ENCODE data around the gene TTLL11.

Gene TTLL11

GRCh38 chr9:122065923-122066629, 27.0 kb downstream of the TTLL11 start:
- DNase-seq (ENCODE audit: low read depth): no peak
- TF ChIP-seq CTCF (IDR thresholded peaks at IDR 0.05; ENCODE audit: control insufficient read depth, extremely low read depth, insufficient read depth): no peak
- no peak overlapping the region for H3K4me3 ChIP-seq (ENCODE audit: low read depth, low read length)

DNA sequence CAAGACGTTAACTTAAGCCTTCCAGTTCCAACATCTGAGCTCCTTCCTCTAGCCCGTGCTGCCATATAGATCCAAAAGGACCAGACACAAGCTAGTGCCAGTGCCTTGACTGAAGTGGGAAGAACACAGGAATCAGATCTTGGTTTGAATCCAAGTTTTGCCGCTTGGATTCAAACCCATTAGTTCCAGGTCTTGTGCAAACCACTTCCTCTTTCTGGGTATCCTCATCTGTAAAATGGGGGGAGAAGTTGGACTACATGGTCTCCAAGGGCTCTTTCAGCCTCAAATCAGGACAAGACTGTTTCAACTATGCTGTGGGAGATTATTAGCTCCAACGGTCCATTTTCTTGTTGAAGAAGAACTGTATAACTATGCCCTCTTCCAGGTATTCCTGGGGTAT, 32.6 kb downstream of the TTLL11 start:
- no peak for TF ChIP-seq CTCF (IDR thresholded peaks at IDR 0.05; ENCODE audit: control insufficient read depth, extremely low read depth, insufficient read depth)
- H3K4me3 ChIP-seq (ENCODE audit: low read depth, low read length): no peak overlapping the region
- DNase-seq (ENCODE audit: low read depth): no peak

- DNase-seq (ENCODE audit: low read depth): no peak
- TF ChIP-seq CTCF (IDR thresholded peaks at IDR 0.05; ENCODE audit: control insufficient read depth, extremely low read depth, insufficient read depth): no peak
- H3K4me3 ChIP-seq (ENCODE audit: low read depth, low read length): no peak overlapping the region
Observed at GRCh38 chr9:122059955-122060324, 33.2 kb downstream of the TTLL11 start.

DNA sequence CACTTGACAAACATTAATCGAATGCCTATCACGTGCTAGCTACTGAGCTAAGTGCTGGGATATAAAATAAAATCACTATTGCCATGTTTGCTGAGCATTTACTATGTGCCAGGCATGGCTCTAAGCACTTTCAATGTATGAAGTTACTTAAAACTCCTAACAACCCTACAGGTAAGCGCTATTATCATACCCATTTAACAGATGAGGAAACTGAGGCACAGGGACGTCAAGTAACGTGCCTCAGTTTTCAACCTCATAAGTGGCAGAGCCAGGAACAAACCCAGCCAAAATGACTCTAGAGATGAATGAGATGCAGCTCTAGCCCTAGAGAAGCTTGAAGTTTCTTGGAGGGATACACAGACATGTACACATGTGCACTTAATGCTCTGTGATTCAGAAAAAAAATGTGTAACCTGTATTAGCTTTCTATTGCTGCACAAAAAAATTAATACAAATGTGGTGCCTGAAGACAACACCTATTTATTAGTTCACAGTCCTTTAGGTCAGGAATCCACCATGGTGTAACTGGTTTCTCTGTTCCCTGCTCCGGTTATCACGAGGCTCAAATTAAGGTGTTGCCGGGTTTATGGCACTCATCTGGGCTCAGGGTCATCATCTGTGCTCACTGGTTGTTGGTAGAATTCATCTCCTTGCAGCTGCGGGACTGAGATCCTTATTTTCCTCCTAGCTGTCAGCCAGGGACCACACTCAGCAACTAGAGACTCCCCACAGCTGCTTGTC, 33.7 kb downstream of the TTLL11 start:
- no peak overlapping the region for H3K4me3 ChIP-seq (ENCODE audit: low read depth, low read length)
- DNase-seq (ENCODE audit: low read depth): no peak
- TF ChIP-seq CTCF (IDR thresholded peaks at IDR 0.05; ENCODE audit: control insufficient read depth, extremely low read depth, insufficient read depth): no peak

DNA sequence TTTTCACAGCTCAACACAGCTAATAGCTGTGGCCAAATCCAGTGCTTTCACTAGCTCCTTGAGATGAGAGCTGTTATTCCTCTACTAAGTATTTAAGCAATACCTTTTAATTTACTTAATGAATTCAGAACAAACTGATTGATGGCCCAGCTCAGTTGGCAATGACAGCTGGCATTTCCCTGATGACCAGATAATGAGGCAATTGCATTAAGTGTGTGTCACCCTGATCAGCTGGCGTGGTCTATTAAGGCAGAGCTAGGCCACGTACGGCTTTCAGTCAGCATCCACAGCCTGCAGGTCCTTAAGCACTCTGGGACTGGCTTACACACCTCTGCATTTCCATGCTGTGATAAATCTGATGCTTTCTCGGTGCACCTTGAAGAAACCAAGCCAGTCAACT, 34.4 kb downstream of the TTLL11 start:
- no peak for DNase-seq (ENCODE audit: low read depth)
- H3K4me3 ChIP-seq (ENCODE audit: low read depth, low read length): no peak overlapping the region
- no peak for TF ChIP-seq CTCF (IDR thresholded peaks at IDR 0.05; ENCODE audit: control insufficient read depth, extremely low read depth, insufficient read depth)

DNA sequence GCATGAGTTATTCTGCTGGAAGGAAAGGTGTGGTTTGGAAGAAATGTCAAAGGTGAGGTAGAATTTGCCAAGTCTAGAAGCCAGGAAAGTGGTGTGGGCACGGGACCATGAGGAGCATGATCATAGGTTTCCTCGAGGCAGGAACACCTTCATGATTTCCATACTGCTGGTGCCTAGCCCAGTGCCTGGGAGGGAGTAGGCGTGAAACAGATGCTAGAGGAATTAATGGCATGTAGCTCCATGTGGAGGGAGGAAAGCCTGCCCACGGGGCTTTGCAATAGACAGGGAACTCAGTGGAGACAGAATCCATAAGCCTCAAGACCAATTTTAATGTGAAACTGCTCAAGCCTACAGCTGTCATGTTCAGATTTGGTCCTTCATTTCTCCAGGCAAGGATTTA, 35.1 kb downstream of the TTLL11 start:
- H3K4me3 ChIP-seq (ENCODE audit: low read depth, low read length): no peak overlapping the region
- DNase-seq (ENCODE audit: low read depth): no peak
- no peak for TF ChIP-seq CTCF (IDR thresholded peaks at IDR 0.05; ENCODE audit: control insufficient read depth, extremely low read depth, insufficient read depth)

All from LNCaP clone FGC (cell line).